HG02973 (cell line): ENCODE results near the gene INTS14.

Experiments used
- ATAC-seq: cut with Tn5 transposase; IDR thresholded peaks from one replicate; pipeline ENCODE4 v1.9.1; 2021; ENCODE audit warnings: moderate library complexity; ENCODE audit not compliant: unreplicated experiment

Gene INTS14

GRCh38 chr15:65535192-65535591, 75.7 kb downstream of the INTS14 start:
- no peak for ATAC-seq

- ATAC-seq, result no peak
These were observed 77.7 kb downstream of the INTS14 start for GRCh38 chr15:65533057-65533756.

- no peak for ATAC-seq
These were observed 78.2 kb downstream of the INTS14 start for GRCh38 chr15:65532738-65533051.

- peak; percentile 70 for ATAC-seq
These were observed 80.4 kb downstream of the INTS14 start, which contains the start of gene HACD3 for GRCh38 chr15:65530318-65531111. TSS of gene HACD3 (plus strand) at chr15:65530463. CDS start at chr15:65530632, 169 bp downstream.

- no peak for ATAC-seq
These were observed 81.1 kb downstream of the INTS14 start for GRCh38 chr15:65529762-65530317.
